SU-DHL-6 (cell line): ENCODE results near the gene CAPN3.

Experiments
- CTCF ChIP-seq: fragments of 200-600 bp; sonication (generic); IDR thresholded peaks from one replicate; pipeline ENCODE4 v1.5.1; 2017; ENCODE audit warnings: antibody characterized with exemption, mild to moderate bottlenecking, low read length, moderate library complexity; ENCODE audit not compliant: insufficient read depth, poor library complexity, severe bottlenecking
- EZH2phosphoT487 ChIP-seq: fragments of 200-600 bp; sonication (generic), shearing (Covaris generic); conservative IDR thresholded peaks from 2 replicates; pipeline ENCODE4 v1.6.1; 2018; ENCODE audit warnings: mild to moderate bottlenecking, antibody characterized with exemption, low read length, moderate library complexity, mixed read lengths

DNA sequence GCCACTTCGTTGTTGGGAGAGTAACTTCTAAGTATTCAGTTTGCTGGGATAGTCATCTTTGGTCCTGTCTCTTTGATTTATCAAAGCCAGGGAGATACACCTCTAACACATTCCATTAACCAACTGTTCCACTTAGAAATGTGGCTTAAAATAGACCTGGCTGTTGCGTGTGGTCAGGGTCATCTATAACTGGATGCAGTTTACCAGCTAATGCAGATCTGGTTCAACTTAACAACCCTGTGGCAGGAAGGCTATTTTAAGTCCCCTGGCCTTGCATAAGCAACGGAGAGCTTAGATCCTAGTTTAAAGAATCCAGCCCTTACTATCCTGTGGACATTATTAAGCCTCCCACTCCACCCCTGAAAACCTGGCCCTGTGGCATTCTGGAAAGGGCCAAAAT is 28.1 kb upstream of the CAPN3 start:
- TF ChIP-seq CTCF: no peak
- TF ChIP-seq EZH2phosphoT487: no peak
